T-helper 22 cell (primary cell): Measurements from ENCODE around the gene PALMD.

Experiments
- DNase-seq: peaks from one replicate; pipeline ENCODE4 v3.0.0-alpha.2; 2020; ENCODE audit warnings: low read depth

Gene PALMD

DNA sequence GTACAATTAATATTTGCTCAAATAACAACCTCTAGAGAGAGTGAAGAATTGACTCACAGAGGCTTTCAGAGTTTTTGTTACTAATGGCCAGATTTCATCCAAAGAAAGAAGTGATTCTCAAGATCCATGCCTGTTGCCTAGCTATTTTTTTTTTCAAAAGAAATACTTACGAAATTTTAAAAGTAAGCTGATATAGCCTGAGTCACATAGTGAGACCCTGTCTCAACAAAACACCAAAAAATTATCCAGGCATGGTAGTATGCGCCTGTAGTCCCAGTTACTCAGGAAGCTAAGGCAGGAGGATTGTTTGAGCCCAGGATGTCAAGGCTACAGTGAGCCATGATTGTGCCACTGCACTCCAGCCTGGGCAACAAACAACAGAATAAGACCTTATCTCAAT lies 14.6 kb downstream of the PALMD start:
- DNase-seq: no peak

GRCh38 chr1:99661780-99662179 lies 15.9 kb downstream of the PALMD start:
- no peak for DNase-seq

DNA sequence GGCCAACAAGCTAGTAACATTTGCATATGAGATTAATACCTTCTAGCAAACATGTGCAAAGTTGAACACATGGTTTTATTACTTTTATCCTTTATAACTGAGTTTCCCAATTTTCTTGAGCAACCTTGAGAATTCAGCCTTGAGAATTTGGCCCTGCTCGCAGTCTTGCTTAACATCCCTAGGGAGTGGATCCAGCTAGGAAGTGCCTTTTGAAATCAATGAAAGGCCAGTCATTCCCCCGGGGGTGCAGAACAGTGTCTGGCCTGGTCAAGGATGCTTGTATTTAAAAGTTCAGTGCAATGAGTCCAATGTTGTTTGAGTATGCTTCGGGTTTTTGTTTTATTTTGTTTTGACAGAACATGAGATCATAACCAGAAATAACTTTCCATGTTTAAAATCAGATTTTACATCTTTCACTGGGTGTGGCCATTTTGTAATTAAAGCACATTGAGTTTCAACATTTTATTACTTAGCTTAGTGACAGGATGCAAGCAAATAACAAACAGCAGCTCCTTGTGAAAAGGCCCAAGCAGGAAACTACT lies 16.7 kb downstream of the PALMD start:
- DNase-seq: no peak

DNA sequence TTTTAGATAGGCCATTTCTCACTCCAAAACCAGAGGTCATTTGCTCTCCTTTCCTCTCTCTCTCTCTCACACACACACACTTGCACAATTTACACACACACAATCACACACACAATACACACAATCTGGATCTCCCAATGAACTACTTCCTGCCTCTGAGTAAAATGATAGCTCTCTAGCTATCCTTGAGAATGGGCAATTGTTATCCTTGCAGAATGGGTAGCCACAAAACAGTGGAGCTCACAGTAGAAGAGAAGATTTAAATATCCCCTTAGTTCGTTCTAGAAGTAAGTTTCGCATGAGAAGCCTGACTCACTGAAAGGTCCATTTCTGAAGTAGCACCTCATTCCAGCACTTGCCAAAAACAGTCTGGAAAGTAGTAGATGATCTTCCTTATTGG lies 17.6 kb downstream of the PALMD start:
- no peak for DNase-seq

DNA sequence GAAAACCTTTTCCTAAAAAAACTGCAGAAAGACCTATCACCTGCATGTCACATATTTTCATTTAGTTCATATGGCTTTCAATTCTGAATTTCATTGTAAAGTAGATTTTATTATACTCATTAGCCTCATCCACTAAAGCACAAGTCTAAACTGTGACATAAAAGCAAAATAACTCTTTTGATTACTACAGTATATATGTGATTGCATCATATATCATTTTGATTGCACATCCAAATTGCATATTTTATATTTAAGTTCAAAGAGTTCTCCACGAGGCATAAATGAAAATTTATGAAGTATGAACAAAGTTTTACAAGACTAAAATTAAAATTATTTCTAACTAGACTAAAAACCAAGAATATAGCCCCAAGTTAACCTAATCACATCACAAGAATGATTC lies 19.3 kb downstream of the PALMD start:
- DNase-seq: no peak

DNA sequence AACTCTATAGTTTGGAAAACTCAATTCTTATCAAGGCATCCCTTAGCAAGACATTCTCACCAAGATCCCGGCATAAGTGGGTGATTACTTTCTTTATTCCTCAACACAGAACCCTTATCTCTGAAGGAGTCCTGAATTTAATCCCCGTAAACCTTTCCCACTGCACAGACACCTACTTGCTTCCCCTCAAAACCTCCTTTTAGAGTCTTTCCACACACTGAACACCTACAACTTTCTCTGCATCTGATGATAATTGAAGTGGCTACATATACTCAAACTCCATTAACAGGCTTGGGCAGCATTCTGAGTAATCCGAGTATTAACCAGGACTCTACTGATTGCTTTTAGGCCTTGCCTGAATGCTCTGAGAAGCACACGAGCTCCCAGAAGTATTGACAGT lies 23.5 kb downstream of the PALMD start:
- no peak for DNase-seq

- DNase-seq: no peak
These were observed 23.9 kb downstream of the PALMD start for GRCh38 chr1:99669821-99670220.

DNA sequence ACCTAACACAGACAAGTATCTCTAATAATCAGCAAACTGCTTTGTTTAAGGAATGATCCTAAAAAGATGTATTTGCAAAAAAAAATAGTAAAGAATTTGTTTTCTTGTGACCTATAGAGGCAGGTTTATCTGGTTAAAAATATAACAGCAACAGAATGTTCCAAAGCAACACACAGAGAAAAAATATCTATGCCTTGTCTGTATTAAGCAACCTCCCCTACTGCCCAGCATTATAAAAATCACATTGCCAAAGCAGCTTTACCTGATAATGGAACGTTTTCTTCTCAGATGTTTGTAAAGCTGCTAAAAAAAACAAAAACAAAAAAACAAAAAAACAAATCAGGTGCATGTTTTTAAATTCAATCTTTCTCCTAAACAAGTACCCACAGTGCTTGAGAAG lies 24.7 kb downstream of the PALMD start:
- DNase-seq: no peak

- DNase-seq: no peak
These were observed 26.1 kb downstream of the PALMD start for GRCh38 chr1:99672038-99672437.

DNA sequence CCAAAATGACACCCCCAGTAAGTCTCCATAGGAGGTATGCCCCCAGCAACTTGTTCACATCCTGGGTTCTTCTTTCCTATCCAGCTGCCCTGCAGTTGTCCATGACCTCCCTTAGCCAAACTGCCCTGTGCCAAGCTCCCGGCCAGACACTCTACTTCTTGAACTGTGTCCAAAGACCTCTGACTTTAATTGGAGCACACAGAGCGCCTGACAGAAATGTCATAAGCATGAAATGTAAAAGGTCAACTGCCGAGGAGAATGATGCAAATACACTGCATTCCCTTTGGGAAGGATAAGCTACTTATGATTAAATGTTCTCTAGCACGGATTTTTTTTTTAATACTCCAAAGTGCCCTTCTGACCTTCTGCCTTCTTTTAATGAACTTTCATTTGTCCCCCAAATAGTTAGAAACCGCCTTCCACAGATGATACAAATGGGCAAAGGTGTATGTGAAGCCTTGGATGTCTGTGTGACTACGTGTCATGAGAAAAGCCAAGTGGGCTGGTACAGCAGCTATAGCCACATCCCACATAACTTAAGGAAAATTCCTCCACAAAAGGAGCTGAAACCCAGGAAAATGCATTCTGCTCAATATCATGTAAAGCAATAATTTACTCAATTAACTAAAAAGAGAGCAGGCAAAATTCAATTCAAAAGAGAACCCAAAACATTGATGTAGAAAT lies 26.8 kb downstream of the PALMD start:
- DNase-seq: no peak

DNA sequence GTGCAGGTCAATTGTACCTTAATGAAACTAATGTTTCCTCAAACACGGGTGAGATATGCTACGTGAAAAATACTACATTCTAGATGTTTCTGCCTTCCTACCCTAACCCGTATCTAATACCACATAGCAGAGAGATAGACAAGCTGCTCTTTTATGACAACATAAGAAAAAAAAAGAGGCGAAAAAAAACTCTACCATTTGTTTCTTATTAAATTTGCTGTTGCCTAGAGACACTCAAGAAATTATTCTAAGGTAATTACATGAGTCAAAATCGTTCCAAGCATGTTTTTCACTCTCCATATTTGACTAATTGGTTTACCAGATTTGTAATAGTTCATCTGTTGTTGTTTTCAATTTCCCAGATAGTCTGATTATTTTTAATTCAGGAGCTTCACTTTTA lies 27.4 kb downstream of the PALMD start:
- no peak for DNase-seq

DNA sequence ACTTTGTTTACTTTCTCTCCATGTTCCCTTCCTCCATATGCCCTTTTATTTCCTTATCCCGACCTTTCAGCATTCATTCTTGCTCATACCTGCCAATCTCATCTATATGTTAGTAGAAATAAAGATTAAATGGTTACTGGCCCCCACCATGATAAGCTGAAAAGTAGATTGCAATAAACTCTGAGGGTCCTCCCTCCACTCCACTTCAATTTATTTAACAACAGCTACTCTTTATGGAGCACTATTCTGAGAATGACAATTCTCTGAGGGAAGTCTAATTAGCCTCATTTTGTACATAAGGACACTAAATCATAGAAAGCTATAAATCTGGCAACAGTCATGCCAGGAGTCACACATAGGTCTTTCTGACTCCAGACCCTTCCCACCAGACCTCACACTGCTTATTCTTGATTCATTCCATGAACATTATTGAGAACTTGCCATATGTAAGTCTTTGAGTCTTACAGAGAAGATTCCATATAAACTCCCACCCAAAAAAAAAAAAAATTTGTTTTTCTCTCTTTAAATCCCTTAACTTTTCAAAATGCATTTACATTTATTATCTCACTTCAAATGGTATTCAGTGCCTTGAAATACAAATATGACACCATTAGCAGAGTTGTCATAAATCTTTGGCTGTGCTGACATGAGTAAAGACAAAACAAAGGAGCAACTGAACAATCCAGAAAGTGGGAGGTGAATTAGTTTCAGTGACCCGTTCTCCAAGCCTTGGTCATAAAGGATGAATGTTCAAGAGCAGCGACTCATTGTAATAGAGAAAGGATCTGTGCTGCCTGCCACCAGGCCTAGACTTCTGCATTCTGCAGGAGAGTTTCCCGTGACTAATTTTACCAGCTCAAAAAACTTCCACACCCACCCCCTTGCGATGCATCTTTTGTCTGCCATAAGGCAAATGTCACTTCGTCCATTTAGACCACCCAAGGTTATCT lies 28.5 kb downstream of the PALMD start:
- DNase-seq: no peak

GRCh38 chr1:99675292-99675691 lies 29.4 kb downstream of the PALMD start:
- DNase-seq: no peak

- DNase-seq: no peak
These were observed 30.1 kb downstream of the PALMD start for GRCh38 chr1:99675994-99676393.

- DNase-seq: no peak
These were observed 31.0 kb downstream of the PALMD start for GRCh38 chr1:99676876-99677275.

GRCh38 chr1:99677416-99677815 lies 31.5 kb downstream of the PALMD start:
- no peak for DNase-seq

DNA sequence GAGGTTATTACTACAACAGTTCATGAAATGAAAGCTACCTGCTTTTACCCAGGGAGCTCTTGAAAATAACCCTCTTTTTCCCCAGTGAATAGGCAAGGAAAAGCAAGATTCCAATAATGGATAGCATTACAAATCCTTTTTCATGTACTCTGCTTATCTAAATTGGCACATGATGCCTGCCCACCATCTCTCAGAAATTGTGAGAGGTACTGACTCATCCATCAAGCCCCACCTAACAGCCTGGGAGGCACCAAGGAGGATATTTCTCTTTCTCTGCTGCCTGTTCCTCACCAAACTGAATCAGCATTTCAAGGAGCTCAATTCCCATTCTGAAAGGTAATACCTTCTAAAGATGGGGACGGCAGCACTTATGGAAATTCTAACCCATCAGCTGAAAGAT lies 34.4 kb downstream of the PALMD start:
- no peak for DNase-seq

DNA sequence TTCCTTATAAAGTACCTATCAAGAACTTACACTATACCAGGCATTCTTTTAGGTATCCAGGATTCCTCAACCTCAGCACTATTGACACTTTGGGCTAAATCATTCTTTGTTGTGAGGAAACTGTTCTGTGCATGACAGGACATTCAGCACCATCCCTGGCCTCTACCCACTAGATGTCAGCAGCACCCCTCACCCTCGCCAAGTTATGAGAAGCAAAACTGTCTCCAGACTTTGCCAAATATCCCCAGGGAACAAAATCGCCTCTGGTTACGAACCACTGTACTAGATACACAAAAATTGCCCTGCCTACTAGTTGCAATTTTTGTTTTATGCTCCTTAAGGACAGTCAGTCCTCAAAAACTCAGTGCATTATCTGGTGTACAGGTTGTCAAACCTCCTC lies 35.7 kb downstream of the PALMD start:
- no peak for DNase-seq

DNA sequence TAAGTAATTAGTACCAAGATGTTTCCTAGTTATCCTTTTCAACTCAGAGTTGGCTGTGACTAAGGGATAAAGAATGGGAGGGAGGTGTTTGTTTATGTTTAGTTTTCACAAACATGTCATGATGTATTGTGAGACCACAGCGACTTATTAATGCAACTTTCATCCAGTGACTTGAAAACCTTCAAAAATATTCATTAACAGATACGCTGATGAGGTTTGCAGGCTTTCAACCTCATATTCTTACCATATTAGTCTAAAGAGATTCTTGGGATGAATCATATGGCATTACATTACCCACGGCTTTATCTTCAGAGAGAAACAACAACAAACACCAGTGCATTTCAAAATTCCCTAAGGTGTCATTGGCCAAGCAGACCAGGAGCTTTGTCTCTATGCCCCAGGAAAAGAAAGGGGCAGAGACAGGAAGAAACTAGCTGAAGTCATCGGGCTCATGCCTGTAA lies 36.4 kb downstream of the PALMD start:
- no peak for DNase-seq

- no peak for DNase-seq
These were observed 39.7 kb downstream of the PALMD start for GRCh38 chr1:99685516-99686180.

- DNase-seq: no peak
These were observed 45.3 kb downstream of the PALMD start for GRCh38 chr1:99691175-99691574.

DNA sequence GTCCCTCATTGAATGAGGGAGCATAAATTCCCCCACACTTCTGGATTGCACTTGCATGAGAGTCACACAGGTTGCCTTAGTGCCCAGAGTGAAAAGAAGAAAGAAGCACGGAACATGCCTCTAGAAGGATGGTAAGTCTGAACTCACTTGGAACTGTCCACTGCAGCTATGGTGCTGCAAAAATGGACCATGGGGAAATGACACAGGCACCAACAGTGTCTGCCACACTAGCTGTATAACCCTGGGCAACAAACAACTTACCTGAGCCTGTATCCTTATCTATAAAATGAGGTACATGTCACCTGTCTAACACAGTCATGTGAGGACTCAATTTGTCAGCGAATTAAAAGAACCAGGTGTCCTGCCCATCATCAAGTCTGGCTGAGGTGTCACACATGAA lies 50.7 kb downstream of the PALMD start:
- no peak for DNase-seq

GRCh38 chr1:99697580-99697979 lies 51.7 kb downstream of the PALMD start:
- DNase-seq: no peak
